Cardiac septum (tissue), 1 donor: Measurements from ENCODE around the gene CADPS2. TPM values are rescaled to one million over a fixed set of nuclear protein-coding genes. Genes with fewer than 3 reads are reported as not detected.

ENCODE experiments used
- DNase-seq: peaks from one replicate; pipeline ENCODE4 v3.0.0-alpha.2; 2020; ENCODE audit warnings: low spot score
- intact Hi-C: fragments of 100-400 bp; cut with DNase I; formaldehyde crosslinking; loops from one replicate; pipeline ENCODE4 v1.14.0; 2022
- total RNA-seq: library from RNA; stranded (reverse); fragmentation: NEBNext Ultra II Directional; extraction: Animal tissue kit (Norgen Biotek cat#: 25700); gene quantifications from one replicate; pipeline ENCODE4 v1.2.1, GENCODE V29; 2021
- donor health status: DM: no; HTN: no; CAD: no.

The CADPS2 gene
- total RNA-seq, 1 donor from 2014 or later, result 6.3 TPM

GRCh38 chr7:122791959-122792545, 94.2 kb downstream of the CADPS2 start:
- intact Hi-C loops, result no loop called here
- no peak for DNase-seq

- intact Hi-C loops, result no loop called here
- DNase-seq, result no peak
Observed at GRCh38 chr7:122790591-122790990, 95.7 kb downstream of the CADPS2 start.

GRCh38 chr7:122790132-122790531, 96.1 kb downstream of the CADPS2 start:
- DNase-seq, result no peak
- intact Hi-C loops, result no loop called here

GRCh38 chr7:122789156-122789555, 97.1 kb downstream of the CADPS2 start:
- DNase-seq, result no peak
- intact Hi-C loops, result no loop called here

- intact Hi-C loops, result no loop called here
- no peak for DNase-seq
Observed at GRCh38 chr7:122770686-122771335, 115.4 kb downstream of the CADPS2 start.

GRCh38 chr7:122768827-122769226, 117.4 kb downstream of the CADPS2 start:
- intact Hi-C loops, result no loop called here
- DNase-seq, result no peak

- intact Hi-C loops, result no loop called here
- no peak for DNase-seq
Observed at GRCh38 chr7:122767339-122767738, 118.9 kb downstream of the CADPS2 start.

- intact Hi-C loops, result no loop called here
- DNase-seq, result no peak
Observed at GRCh38 chr7:122766593-122766992, 119.7 kb downstream of the CADPS2 start.

GRCh38 chr7:122764902-122765301, 121.4 kb downstream of the CADPS2 start:
- intact Hi-C loops, result no loop called here
- DNase-seq, result no peak

- intact Hi-C loops, result no loop called here
- no peak for DNase-seq
Observed at GRCh38 chr7:122764020-122764419, 122.2 kb downstream of the CADPS2 start.

- no peak for DNase-seq
- intact Hi-C loops, result no loop called here
Observed at GRCh38 chr7:122762071-122762470, 124.2 kb downstream of the CADPS2 start.

GRCh38 chr7:122758501-122758900, 127.8 kb downstream of the CADPS2 start:
- intact Hi-C loops, result no loop called here
- no peak for DNase-seq

- no peak for DNase-seq
- intact Hi-C loops, result no loop called here
Observed at GRCh38 chr7:122756860-122757259, 129.4 kb downstream of the CADPS2 start.

- DNase-seq, result no peak
- intact Hi-C loops, result no loop called here
Observed at GRCh38 chr7:122755696-122756095, 130.6 kb downstream of the CADPS2 start.

GRCh38 chr7:122752583-122752982, 133.7 kb downstream of the CADPS2 start:
- DNase-seq, result no peak
- intact Hi-C loops, result no loop called here

- DNase-seq, result no peak
- intact Hi-C loops, result no loop called here
Observed at GRCh38 chr7:122750389-122750788, 135.9 kb downstream of the CADPS2 start.

GRCh38 chr7:122748195-122748594, 138.1 kb downstream of the CADPS2 start:
- no peak for DNase-seq
- intact Hi-C loops, result no loop called here

GRCh38 chr7:122746948-122747347, 139.3 kb downstream of the CADPS2 start:
- intact Hi-C loops, result no loop called here
- no peak for DNase-seq

GRCh38 chr7:122743211-122743610, 143.0 kb downstream of the CADPS2 start:
- intact Hi-C loops, result no loop called here
- DNase-seq, result no peak

- intact Hi-C loops, result no loop called here
- no peak for DNase-seq
Observed at GRCh38 chr7:122738947-122739346, 147.3 kb downstream of the CADPS2 start.

- intact Hi-C loops, result no loop called here
Observed at GRCh38 chr7:122736183-122736582, 150.1 kb downstream of the CADPS2 start.

GRCh38 chr7:122727759-122728158, 158.5 kb downstream of the CADPS2 start:
- intact Hi-C loops, result no loop called here

More at GRCh38 chr7:122736183-122736582, 150.1 kb downstream of the CADPS2 start:
- no peak for DNase-seq

More at GRCh38 chr7:122727759-122728158, 158.5 kb downstream of the CADPS2 start:
- no peak for DNase-seq
